Psoas muscle (tissue), 8 donors: Measurements from ENCODE around the gene PGGT1B. TPM values are rescaled to one million over a fixed set of nuclear protein-coding genes. Genes with fewer than 3 reads are reported as not detected.

Source experiments
- ATAC-seq, 4 donors: fragments of 200-7000 bp; cut with Tn5 transposase; one replicate each; pipeline ENCODE4 v1.9.1; 2020; ENCODE audit warnings: moderate library complexity in 3 of 4, mild to moderate bottlenecking in 2 of 4
- DNase-seq, 2 donors: peaks; one replicate each; pipeline ENCODE4 v3.0.0-alpha.2; 2020
- H3K27ac ChIP-seq: fragments of 200-600 bp; one replicate; pipeline ENCODE4 v1.8.0; 2022
- H3K27me3 ChIP-seq, 3 donors: fragments of 200-600 bp in 1 of 3; one replicate each; pipeline versions ENCODE4 v1.6.1 to v1.8.0; 2013 to 2022; ENCODE audit warnings: low read length in 2 of 3, mild to moderate bottlenecking in 2 of 3, moderate library complexity in 1 of 3; ENCODE audit not compliant: insufficient read depth in 3 of 3
- H3K36me3 ChIP-seq, 2 donors: fragments of 200-600 bp in 1 of 2; one replicate each; pipeline versions ENCODE4 v1.6.1 to v1.8.0; 2013 to 2022; ENCODE audit warnings: low read depth in 1 of 2, mild to moderate bottlenecking in 1 of 2, moderate library complexity in 1 of 2; ENCODE audit not compliant: insufficient read depth in 1 of 2
- H3K4me1 ChIP-seq: fragments of 200-600 bp; one replicate; pipeline ENCODE4 v1.8.0; 2022
- H3K4me3 ChIP-seq: fragments of 200-600 bp; one replicate; pipeline ENCODE4 v1.8.0; 2022; ENCODE audit warnings: mild to moderate bottlenecking
- H3K9me3 ChIP-seq: fragments of 200-600 bp; one replicate; pipeline ENCODE4 v1.8.0; 2022
- CTCF ChIP-seq: fragments of 200-600 bp; IDR thresholded peaks from one replicate; pipeline ENCODE4 v1.8.0; 2022; ENCODE audit warnings: antibody characterized with exemption
- WGBS, 3 donors: extraction: QIAGEN DNeasy Blood & Tissue Kit; methylation state at CpG; one replicate each; pipeline versions ENCODE4 v1.1.6 to v1.1.7; 2013; 5-methylcytosine and 5-hydroxymethylcytosine counted together
- intact Hi-C, 2 donors: fragments of 100-400 bp; cut with DNase I; formaldehyde crosslinking; loops; one replicate each; pipeline versions ENCODE4 v1.11.0 to v1.14.2; 2022
- polyA plus RNA-seq, 3 donors: library from polyadenylated mRNA; stranded (reverse); fragments of 200-250 nt; gene quantifications; one replicate each; pipeline ENCODE4 v1.2.3, GENCODE V29; 2013
- total RNA-seq, 4 donors: library from RNA; stranded (reverse); fragmentation: NEBNext Ultra II Directional in 2 of 4; extraction: Animal tissue kit (Norgen Biotek cat#: 25700) in 2 of 4; gene quantifications; one replicate each; pipeline versions ENCODE4 v1.2.1 to v1.2.4, GENCODE V29; 2021 to 2023
- donor health status: healthy with polysubstance abuse.
- donor health status: DM: no; HTN: no; CAD: no; lungs with moderate emphysema.
- donor health status: Bipolar disorder and iron deficiency.
- donor health status: healthy.
- donor health status: DM: yes; HTN: yes; CAD: no.
- donor health status: DM: no; HTN: no; CAD: no.
- donor health status: DM: no; HTN: no; CAD: no.
- donor health status: DM: yes; HTN: yes; CAD: no.

The PGGT1B gene
- total and polyA plus RNA-seq, 7 donors, result 2.7 to 29.0 (median 18.4) TPM

DNA sequence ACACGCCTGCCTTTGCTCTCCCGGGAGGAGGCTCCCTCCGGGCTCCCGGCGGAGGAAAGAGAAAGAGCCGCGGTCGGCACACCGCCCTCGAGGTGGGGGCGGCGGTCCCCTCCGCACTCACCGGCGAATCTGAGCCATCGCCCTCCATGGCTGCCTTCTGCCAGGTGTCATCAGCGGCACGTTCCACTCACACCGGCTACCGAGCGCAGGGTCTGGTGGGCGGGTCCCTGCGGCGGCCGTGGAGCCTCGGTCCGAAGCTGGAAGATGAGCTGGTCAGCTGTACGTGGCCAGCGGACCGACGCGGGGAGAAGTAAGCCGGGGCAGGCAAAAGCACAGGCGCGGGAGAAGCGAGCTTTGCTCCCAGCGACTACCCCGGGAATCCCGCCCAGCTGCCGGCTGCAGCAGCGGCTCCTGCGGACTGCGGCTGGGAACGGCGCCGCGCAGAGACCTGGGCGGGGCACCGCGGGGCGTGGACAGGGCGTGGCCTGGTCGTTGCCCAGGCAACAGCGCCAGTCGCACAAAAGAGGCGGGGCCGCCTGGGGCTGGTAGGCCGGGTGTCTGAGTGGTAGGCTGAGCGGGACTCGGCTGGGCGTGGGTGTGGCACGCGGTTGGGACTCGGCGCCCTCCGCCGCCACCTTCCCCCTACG lies 93.1 kb downstream of the PGGT1B start, which contains the start of gene TRIM36:
TSS of gene TRIM36 (minus strand) at position 422 of the 647 bp plus-strand sequence. CDS start at position 148, 274 bp downstream.
- DNase-seq (peak; percentile 91 to 96), ATAC-seq (peak; percentile 99 to 100 (median 100))
- intact Hi-C loops, result no loop called here

DNA sequence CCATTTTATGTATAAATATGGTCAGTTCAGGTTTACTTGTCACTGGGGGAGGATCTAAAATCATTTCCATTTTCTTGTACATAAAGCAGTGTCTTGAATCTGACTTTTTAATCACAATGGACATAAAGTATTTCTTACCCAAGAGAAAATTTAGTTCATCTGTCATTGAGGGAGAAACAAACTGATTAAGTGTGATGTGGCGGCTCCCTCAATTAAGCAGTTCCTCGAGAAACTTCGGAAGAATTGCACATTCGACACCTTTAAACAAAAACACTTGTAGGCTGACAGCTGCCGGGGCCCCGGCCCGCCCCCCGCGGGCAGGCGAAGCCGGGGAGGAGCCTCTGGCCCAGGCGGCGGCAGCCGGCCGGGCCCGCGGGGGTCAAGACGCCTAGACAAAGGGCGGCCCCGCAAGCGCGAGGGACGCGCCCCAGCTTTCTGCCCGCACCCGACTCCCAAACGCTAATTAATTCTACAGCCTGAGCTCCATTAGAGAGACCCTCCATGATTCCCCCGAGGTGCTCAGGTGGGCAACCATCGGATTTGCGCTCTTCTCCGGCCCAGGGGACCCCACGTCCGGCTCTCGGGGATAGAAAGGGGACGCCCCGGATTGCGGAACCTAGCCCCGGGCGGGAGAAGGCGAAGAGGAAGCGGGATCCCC lies 93.7 kb downstream of the PGGT1B start:
- Histone ChIP-seq H3K4me3 (peak overlapping the region; percentile 83), H3K9me3 (no peaks in the 10 kb centered on the region), H3K4me1 (no peaks in the 10 kb centered on the region), H3K36me3 (no peaks in the 10 kb centered on the region), H3K27ac (peak overlapping the region; percentile 47), H3K27me3 (peaks cover 0 to 44% (median 7%) of the 10 kb centered on the region in 3 donors)
- no peak for TF ChIP-seq CTCF
- intact Hi-C loops, result no loop called here
- 2 to 3% (median 2%) methylated on average over 41 of the region's 41 CpGs for WGBS, 3 donors
- ATAC-seq (peak in 1 of 4 donors; percentile 28), DNase-seq (no peak)

More for the DNA sequence above, 93.1 kb downstream of the PGGT1B start, which contains the start of gene TRIM36:
- H3K36me3 ChIP-seq, result no peaks in the 10 kb centered on the region
- peak within 1 kb of the TSS; percentile 47 for H3K27ac ChIP-seq
- peaks cover 0 to 40% (median 7%) of the 10 kb centered on the region in 3 donors for H3K27me3 ChIP-seq
- H3K4me3 ChIP-seq, result peak within 1 kb of the TSS; percentile 83
- TF ChIP-seq CTCF, result peak; percentile 20
- 0 to 1% (median 0%) methylated on average over 52 to 68 of the region's 68 CpGs for WGBS, 3 donors
- no peaks in the 10 kb centered on the region for H3K4me1 ChIP-seq
- H3K9me3 ChIP-seq, result no peaks in the 10 kb centered on the region

- H3K9me3 ChIP-seq, result no peaks in the 10 kb centered on the region
- intact Hi-C loops, result no loop called here
- no peak for TF ChIP-seq CTCF
- no peaks in the 10 kb centered on the region for H3K4me1 ChIP-seq
- DNase-seq (no peak), ATAC-seq (no peak)
- no peak overlapping the region for H3K4me3 ChIP-seq
- peaks cover 0 to 43% (median 7%) of the 10 kb centered on the region in 3 donors for H3K27me3 ChIP-seq
- no peaks in the 10 kb centered on the region for H3K36me3 ChIP-seq
- H3K27ac ChIP-seq, result no peak overlapping the region
- 93 to 98% (median 96%) methylated on average over 12 of the region's 12 CpGs for WGBS, 3 donors
Measured at GRCh38 chr5:115166744-115167393, 95.8 kb downstream of the PGGT1B start.

GRCh38 chr5:115165790-115166189 lies 96.9 kb downstream of the PGGT1B start:
- Histone ChIP-seq H3K36me3 (no peaks in the 10 kb centered on the region), H3K4me1 (no peaks in the 10 kb centered on the region), H3K4me3 (no peak overlapping the region), H3K27me3 (peaks cover 0 to 43% (median 7%) of the 10 kb centered on the region in 3 donors), H3K27ac (no peak overlapping the region), H3K9me3 (no peaks in the 10 kb centered on the region)
- no peak for ATAC-seq
- intact Hi-C loops, result no loop called here
- no peak for DNase-seq
- WGBS, 3 donors, result 56 to 82% (median 70%) methylated on average over 5 of the region's 5 CpGs
- TF ChIP-seq CTCF, result no peak
